Esophagus muscularis mucosa (tissue), 4 donors: ENCODE results near the gene SRGAP2.
"Not testable (repeated sequence)": the region's sequence is repeated elsewhere in the genome, so short reads cannot be mapped to it uniquely, and the experiment has no call there.

Source experiments
- CTCF ChIP-seq, 3 experiments: fragments of 200-600 bp in 2 of 3; fragments of 450-650 bp in 1 of 3; sonication (generic) in 2 of 3; IDR thresholded peaks; one replicate each; pipeline ENCODE4 v1.5.1; 2017 to 2019; ENCODE audit warnings: antibody characterized with exemption in 3 of 3, mild to moderate bottlenecking in 2 of 3, moderate library complexity in 1 of 3
- EP300 ChIP-seq: sonication (generic); formaldehyde crosslinking; IDR thresholded peaks from one replicate; pipeline ENCODE4 v1.6.1; 2017; ENCODE audit warnings: antibody characterized with exemption
- POLR2A ChIP-seq: fragments of 450-650 bp; IDR thresholded peaks from one replicate; pipeline ENCODE4 v1.6.1; 2017; ENCODE audit warnings: antibody characterized with exemption, moderate library complexity, mild to moderate bottlenecking, low read depth
- POLR2AphosphoS5 ChIP-seq, 2 donors: sonication (generic); formaldehyde crosslinking; IDR thresholded peaks; one replicate each; pipeline ENCODE4 v1.6.1; 2017; ENCODE audit warnings: antibody characterized with exemption in 2 of 2

GRCh38 chr1:206243335-206243734, 40.0 kb downstream of the SRGAP2 start:
- not testable (repeated sequence) for TF ChIP-seq EP300; POLR2A; CTCF (IDR thresholded peaks at IDR 0.05); POLR2AphosphoS5 (IDR thresholded peaks at IDR 0.05)
